KMS-11 (cell line): Measurements from ENCODE around the gene ZNF785.

ENCODE experiments used
- H2AFZ ChIP-seq: fragments of 200-600 bp; sonication (generic); 2 replicates; pipeline ENCODE4 v1.6.1; 2016; ENCODE audit warnings: antibody characterized with exemption, mixed run types, low read depth
- H3K27ac ChIP-seq: fragments of 200-600 bp; sonication (generic); 2 replicates; pipeline ENCODE4 v1.6.1; 2016; ENCODE audit warnings: mild to moderate bottlenecking, mixed run types
- H3K27me3 ChIP-seq: fragments of 200-600 bp; sonication (generic); 2 replicates; pipeline ENCODE4 v1.6.1; 2017; ENCODE audit warnings: mild to moderate bottlenecking, low read depth, mixed run types, moderate library complexity; ENCODE audit not compliant: insufficient read depth
- H3K36me3 ChIP-seq: fragments of 200-600 bp; sonication (generic); 2 replicates; pipeline ENCODE4 v1.6.1; 2017; ENCODE audit warnings: mild to moderate bottlenecking, mixed run types; ENCODE audit not compliant: insufficient read depth
- H3K4me1 ChIP-seq: fragments of 200-600 bp; sonication (generic); 2 replicates; pipeline ENCODE4 v1.6.1; 2016; ENCODE audit warnings: mild to moderate bottlenecking, low read depth, mixed run types; ENCODE audit not compliant: poor library complexity, severe bottlenecking
- H3K4me2 ChIP-seq: fragments of 200-600 bp; sonication (generic); 2 replicates; pipeline ENCODE4 v1.7.0; 2016; ENCODE audit warnings: mild to moderate bottlenecking, mixed run types
- H3K4me3 ChIP-seq: fragments of 200-600 bp; sonication (generic); IDR thresholded peaks from 2 replicates; pipeline ENCODE4 v1.6.1; 2017; ENCODE audit warnings: low read depth, low read length, mixed read lengths; ENCODE audit not compliant: insufficient read depth
- H3K79me2 ChIP-seq: fragments of 200-600 bp; sonication (generic); 2 replicates; pipeline ENCODE4 v1.6.1; 2016; ENCODE audit warnings: low read depth, mixed run types; ENCODE audit not compliant: insufficient read depth
- H3K9ac ChIP-seq: fragments of 200-600 bp; sonication (generic); 2 replicates; pipeline ENCODE4 v1.6.1; 2016; ENCODE audit warnings: mild to moderate bottlenecking, mixed run types
- H4K20me1 ChIP-seq: fragments of 200-600 bp; sonication (generic); 2 replicates; pipeline ENCODE4 v1.6.1; 2016; ENCODE audit warnings: mild to moderate bottlenecking, mixed run types; ENCODE audit not compliant: insufficient read depth
- TF ChIP-seq, protein P1 (sequence below): fragments of 200-600 bp; sonication (generic); conservative IDR thresholded peaks from 2 replicates; pipeline ENCODE4 v1.6.1; 2017; ENCODE audit warnings: low read depth, mild to moderate bottlenecking, antibody characterized with exemption, low read length, moderate library complexity, mixed read lengths

The ZNF785 gene

GRCh38 chr16:30620169-30620568 lies 34.7 kb upstream of the ZNF785 start:
- no peaks in the 10 kb centered on the region for H3K79me2 ChIP-seq
- H3K36me3 ChIP-seq: no peaks in the 10 kb centered on the region
- H3K4me3 ChIP-seq: no peak overlapping the region
- H3K4me2 ChIP-seq: no peak overlapping the region
- no peaks in the 10 kb centered on the region for H4K20me1 ChIP-seq
- peaks cover 4% of the 10 kb centered on the region for H3K4me1 ChIP-seq
- no peak overlapping the region for H3K9ac ChIP-seq
- H3K27me3 ChIP-seq: no peaks in the 10 kb centered on the region
- no peak overlapping the region for H3K27ac ChIP-seq
- no peak overlapping the region for H2AFZ ChIP-seq
- TF ChIP-seq, protein P1, sequence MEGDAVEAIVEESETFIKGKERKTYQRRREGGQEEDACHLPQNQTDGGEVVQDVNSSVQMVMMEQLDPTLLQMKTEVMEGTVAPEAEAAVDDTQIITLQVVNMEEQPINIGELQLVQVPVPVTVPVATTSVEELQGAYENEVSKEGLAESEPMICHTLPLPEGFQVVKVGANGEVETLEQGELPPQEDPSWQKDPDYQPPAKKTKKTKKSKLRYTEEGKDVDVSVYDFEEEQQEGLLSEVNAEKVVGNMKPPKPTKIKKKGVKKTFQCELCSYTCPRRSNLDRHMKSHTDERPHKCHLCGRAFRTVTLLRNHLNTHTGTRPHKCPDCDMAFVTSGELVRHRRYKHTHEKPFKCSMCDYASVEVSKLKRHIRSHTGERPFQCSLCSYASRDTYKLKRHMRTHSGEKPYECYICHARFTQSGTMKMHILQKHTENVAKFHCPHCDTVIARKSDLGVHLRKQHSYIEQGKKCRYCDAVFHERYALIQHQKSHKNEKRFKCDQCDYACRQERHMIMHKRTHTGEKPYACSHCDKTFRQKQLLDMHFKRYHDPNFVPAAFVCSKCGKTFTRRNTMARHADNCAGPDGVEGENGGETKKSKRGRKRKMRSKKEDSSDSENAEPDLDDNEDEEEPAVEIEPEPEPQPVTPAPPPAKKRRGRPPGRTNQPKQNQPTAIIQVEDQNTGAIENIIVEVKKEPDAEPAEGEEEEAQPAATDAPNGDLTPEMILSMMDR: no peak

- Histone ChIP-seq H3K4me2 (no peak overlapping the region), H3K27ac (no peak overlapping the region), H3K4me1 (peaks cover 6% of the 10 kb centered on the region)
Observed at GRCh38 chr16:30619638-30620037, 34.1 kb upstream of the ZNF785 start.

GRCh38 chr16:30619202-30619601 lies 33.7 kb upstream of the ZNF785 start:
- peaks cover 6% of the 10 kb centered on the region for H3K4me1 ChIP-seq
- no peaks in the 10 kb centered on the region for H3K79me2 ChIP-seq
- no peak overlapping the region for H3K27ac ChIP-seq
- TF ChIP-seq, protein P1: no peak
- no peak overlapping the region for H3K9ac ChIP-seq
- no peak overlapping the region for H3K4me3 ChIP-seq
- H3K4me2 ChIP-seq: no peak overlapping the region
- no peaks in the 10 kb centered on the region for H3K36me3 ChIP-seq
- H4K20me1 ChIP-seq: no peaks in the 10 kb centered on the region
- H3K27me3 ChIP-seq: no peaks in the 10 kb centered on the region
- H2AFZ ChIP-seq: no peak overlapping the region

More at GRCh38 chr16:30619638-30620037, 34.1 kb upstream of the ZNF785 start:
- no peak overlapping the region for H3K9ac ChIP-seq
- H3K4me3 ChIP-seq: no peak overlapping the region
- TF ChIP-seq, protein P1: no peak
- H2AFZ ChIP-seq: no peak overlapping the region
- H3K79me2 ChIP-seq: no peaks in the 10 kb centered on the region
- no peaks in the 10 kb centered on the region for H3K27me3 ChIP-seq
- no peaks in the 10 kb centered on the region for H4K20me1 ChIP-seq
- H3K36me3 ChIP-seq: no peaks in the 10 kb centered on the region

DNA sequence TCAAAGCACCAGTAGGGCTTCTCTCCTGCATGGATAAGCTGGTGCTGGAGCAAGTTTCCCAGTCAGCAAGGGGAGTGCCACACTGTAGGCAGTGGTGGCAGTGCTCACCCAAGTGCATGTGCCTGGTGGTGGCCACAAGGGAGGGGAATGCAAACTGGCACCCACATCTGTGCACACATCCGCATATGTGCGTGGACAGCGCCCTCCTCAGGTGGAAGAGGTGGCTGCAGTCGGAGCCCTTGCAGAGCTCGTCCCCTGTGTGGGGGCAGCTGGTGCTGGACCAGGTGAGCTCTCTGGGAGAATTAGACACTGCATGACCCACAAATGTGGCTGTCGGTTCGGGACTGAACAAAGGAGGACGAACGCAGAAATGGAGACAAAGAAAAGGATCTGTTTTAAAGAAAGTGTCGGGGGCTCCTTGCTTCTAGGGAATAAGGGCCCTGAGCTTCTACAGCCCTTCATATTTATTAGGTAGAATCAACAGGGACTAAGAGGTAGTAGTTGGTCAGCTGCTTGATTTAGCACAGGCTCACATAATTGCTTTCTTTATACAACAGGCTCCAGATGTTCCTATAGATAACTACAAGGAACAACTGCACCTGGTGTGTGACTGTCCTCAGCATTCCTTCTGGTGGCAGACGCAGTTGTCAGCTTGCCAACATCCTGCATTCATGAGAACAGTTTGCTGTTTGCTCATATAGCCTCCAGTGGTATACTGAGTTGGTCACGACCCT lies 30.0 kb upstream of the ZNF785 start:
- Histone ChIP-seq H3K4me2 (no peak overlapping the region), H2AFZ (no peak overlapping the region), H3K36me3 (no peaks in the 10 kb centered on the region), H3K27me3 (no peaks in the 10 kb centered on the region), H3K9ac (no peak overlapping the region), H4K20me1 (no peaks in the 10 kb centered on the region), H3K79me2 (no peaks in the 10 kb centered on the region), H3K27ac (no peak overlapping the region), H3K4me1 (peaks cover 11% of the 10 kb centered on the region), H3K4me3 (no peak overlapping the region)
- TF ChIP-seq, protein P1: peak; percentile 89
